Hindlimb muscle (tissue), 1 donor: ENCODE measurements around the gene KRABD2.
"Not testable (repeated sequence)": the region's sequence is repeated elsewhere in the genome, so short reads cannot be mapped to it uniquely, and the experiment has no call there.

Experiments
- DNase-seq: peaks from one replicate; pipeline ENCODE4 v3.0.0-alpha.2; 2013

The KRABD2 gene

GRCh38 chr17:8392674-8393469 lies 16.4 kb upstream of the KRABD2 start:
- DNase-seq: no peak

DNA sequence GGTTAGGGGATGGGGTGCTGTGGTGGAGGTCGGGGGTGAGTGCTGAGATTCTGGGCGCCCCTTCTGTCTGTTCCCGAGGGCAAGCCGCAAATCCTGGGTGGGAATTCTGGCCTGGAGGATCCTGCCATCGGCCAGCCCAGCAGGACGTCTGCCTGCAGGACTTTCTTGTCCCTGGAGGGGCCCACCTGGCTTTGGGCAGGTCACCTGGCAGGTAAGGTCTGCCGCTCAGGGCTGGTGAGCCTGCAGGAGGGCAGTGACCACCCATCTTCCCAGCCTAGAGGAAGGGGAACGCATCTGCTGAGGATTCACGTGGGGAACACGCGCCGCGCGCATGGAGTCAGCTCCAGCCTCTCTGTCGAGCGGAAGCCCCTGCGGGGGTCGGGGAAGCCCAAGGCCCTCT lies 15.8 kb upstream of the KRABD2 start:
- no peak for DNase-seq

- DNase-seq: no peak
Measured at GRCh38 chr17:8391711-8392110, 15.2 kb upstream of the KRABD2 start.

DNA sequence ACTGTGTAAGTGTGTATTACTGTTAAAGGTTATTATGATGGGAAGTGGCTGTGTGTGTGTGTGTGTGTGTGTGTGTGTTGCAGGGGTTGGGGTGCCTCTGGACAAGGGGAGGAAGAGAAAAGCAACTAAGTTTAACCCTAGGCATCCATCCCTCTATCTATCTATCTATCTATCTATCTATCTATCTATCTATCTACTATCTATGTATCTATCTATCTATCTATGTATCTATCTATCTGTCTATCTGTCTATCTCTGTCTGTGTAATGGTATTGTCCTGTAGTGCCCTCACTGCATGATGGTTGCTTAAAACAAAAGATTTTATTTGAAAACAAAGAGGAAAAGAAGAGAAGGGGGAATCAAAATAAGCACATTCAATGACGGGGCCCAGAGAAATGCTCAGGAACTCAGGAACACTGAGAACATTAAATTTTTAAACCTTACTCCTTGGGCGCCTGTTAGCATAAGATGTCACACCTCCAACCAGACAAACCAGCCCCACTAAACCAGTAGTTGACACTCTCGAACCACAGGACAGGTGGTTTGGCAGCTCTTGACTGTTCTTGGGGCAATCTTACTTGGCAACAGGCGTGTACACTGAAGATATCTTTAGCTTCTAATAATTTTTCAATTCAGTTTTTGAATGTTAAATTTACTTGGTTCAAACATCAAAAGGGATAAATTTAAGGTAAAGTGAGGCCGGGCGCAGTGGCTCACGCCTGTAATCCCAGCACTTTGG lies 11.6 kb upstream of the KRABD2 start:
- no peak for DNase-seq

GRCh38 chr17:8386841-8387240 lies 10.3 kb upstream of the KRABD2 start:
- DNase-seq: no peak

- DNase-seq: no peak
Measured at GRCh38 chr17:8384801-8385378, 8.4 kb upstream of the KRABD2 start.

DNA sequence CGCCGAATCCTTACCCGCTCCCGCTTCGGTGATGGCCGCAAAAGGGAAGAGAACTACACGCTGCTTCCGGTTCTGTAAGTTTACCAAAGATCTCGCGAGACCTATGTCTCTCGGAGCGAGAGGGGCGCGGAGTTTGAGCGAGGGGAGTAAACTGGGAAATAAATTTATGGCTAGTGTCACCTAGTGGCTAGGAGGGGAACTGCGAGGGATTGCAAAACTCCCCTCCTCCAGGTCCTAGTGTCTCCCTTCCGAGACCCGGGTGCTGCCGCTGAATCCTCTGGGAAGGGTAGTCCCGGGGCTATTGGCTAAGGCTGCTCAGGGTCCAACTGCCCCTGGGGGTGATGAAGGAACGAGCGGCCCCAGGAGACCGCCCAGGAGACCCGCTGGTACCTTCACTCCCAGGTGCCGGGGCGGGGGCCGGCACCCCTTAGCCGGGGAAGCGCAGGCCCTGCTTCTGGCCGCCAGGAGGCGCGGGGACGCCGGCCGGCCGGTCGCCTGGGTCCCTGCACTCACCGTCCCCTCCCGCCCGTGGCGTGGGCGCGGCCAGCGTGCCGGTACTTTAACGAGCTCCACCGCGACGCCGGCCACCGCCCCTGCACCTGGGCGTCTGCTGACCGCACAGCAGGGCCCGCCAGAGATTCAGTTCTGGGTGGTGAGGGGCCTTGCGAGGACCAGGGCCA lies 6.8 kb upstream of the KRABD2 start, which contains the start of gene RPL26:
TSS of gene RPL26 (minus strand) at position 51 of the 680 bp plus-strand sequence. CDS start 883 bp downstream, outside the sequence.
- DNase-seq: peak; percentile 95

DNA sequence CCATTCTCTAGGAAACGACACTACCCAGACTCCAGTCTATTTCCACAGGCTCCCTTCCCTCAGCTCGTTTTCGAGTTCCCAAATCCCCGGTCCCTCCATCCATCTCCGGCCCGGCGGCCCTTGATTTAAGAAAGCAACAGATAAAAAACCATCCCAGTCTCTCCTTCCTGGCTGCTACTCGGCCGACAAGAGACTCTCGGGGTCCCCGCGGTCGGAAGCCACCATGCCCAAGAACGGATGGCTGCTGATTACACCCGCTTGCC lies 6.3 kb upstream of the KRABD2 start:
- DNase-seq: no peak

DNA sequence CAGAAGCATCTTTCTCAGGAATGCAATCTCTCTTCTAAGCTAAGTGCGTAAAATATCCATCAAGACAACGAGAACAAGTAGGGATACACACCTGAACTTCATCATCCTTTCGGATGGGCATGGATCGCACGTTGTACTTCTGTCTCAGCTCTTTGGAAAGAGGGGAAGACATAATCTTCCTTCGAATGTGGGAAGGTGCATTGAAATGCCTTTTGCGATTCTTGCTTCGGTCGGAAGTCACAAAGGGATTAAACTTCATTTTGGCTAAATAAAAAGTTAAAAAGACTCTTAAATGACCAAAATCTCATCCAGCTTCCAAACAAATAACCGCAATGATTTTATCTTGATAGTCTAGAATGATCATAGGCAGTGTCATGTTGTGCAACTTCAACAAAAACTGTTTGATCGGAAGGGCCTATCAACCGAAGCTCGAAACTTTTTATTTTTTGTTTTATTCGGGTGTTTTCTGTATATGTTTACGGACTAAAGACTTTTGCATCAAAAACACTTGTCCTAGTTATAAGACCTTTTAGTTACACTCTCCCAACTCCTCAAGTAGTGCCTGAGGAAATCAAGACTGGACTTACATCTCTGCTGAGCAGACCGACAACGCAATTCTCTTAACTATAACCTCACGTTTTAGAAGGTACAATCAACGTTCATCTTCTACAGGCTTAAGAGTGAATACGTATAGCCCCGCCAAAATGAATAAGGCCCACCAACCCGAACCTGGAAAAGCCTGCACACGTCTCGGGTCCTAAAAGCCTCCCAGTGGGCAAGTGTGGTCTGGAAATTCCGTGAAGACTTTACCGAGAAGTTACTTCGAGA lies 5.8 kb upstream of the KRABD2 start:
- DNase-seq: no peak

- no peak for DNase-seq
Measured at GRCh38 chr17:8380049-8380448, 3.5 kb upstream of the KRABD2 start.

DNA sequence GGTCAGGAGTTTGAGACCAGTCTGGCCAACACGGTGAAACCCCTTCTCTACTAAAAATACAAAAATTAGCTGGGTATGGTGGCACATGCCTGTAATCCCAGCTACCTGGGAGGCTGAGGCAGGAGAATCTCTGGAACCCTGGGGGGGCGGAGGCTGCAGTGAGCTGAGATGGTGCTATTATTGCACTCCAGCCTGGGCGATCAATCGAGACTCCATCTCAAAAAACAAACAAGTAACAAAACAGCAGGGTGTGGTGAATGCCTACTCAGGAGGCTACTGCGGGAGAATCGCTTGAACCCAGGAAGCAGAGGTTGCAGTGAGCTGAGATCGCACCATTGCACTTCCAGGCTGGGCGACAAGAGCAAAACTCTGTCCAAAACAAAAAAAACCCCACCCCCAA lies 1.6 kb upstream of the KRABD2 start:
- not testable (repeated sequence) for DNase-seq

DNA sequence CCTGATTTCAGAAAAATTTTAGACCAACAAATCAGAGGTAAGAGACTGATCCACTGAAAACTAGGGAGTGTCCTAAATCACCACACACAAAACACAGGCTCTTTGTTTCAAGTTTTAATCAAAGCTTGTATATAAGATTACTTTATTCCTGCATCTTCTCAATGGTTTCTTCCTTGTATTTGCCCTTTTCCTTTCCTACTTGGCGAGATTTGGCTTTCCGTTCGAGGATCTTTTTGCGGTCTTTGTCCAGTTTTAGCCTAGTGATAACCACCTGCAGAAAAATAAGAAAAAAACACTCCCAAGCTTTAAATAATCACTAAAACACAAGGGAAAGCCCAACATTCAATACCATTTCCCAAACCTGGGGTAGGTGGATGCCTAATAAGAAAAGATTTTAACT lies 918 bp upstream of the KRABD2 start:
- DNase-seq: no peak

DNA sequence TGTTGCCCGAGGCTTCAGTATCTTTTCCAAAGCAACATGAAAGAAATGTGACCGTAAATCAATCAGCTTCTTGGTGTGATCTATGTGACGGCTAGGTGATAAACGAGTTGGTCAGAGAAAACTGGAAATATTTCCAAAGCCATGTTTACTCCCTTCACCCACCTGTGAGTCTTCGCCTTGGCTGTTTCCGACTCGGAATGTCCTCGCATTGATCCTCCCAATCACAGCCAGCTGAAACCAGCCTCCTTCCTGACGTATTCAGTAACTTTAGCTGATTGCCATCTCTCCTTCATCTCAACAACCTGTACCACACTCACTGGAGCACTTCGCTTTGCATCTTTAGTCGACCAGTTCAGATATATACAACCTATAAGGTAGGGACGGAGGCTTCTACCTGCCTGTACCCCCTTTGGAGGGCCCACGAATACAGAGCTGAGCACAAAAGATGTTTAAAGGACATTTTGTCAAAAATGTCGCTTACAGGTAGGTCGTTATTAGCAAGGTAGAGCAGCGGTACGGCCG lies 705 bp downstream of the KRABD2 start:
- no peak for DNase-seq

GRCh38 chr17:8373856-8374255 lies 2.6 kb downstream of the KRABD2 start:
- DNase-seq: not testable (repeated sequence)

- DNase-seq: no peak
Measured at GRCh38 chr17:8372422-8372821, 4.1 kb downstream of the KRABD2 start.

GRCh38 chr17:8371786-8372185 lies 4.7 kb downstream of the KRABD2 start:
- DNase-seq: no peak

GRCh38 chr17:8369944-8370343 lies 6.6 kb downstream of the KRABD2 start:
- DNase-seq: no peak

GRCh38 chr17:8368193-8368592 lies 8.3 kb downstream of the KRABD2 start:
- no peak for DNase-seq

- DNase-seq: no peak
Measured at GRCh38 chr17:8366231-8366630, 10.3 kb downstream of the KRABD2 start.

- no peak for DNase-seq
Measured at GRCh38 chr17:8365143-8365542, 11.4 kb downstream of the KRABD2 start.

- no peak for DNase-seq
Measured at GRCh38 chr17:8362651-8363332, 13.7 kb downstream of the KRABD2 start.

GRCh38 chr17:8360751-8361150 lies 15.8 kb downstream of the KRABD2 start:
- no peak for DNase-seq
